Right atrium auricular region (tissue), 2 donors: ENCODE results near the gene CBFA2T3. TPM values are rescaled to one million over a fixed set of nuclear protein-coding genes. Genes with fewer than 3 reads are reported as not detected.

Experiments
- DNase-seq: peaks from one replicate; pipeline ENCODE4 v3.0.0-alpha.2; 2019; ENCODE audit warnings: low spot score
- H3K27ac ChIP-seq, 2 donors: fragments of 200-600 bp; sonication (generic); 1 replicate in 1 of 2; 2 replicates in 1 of 2; pipeline ENCODE4 v1.5.1; 2016 to 2019
- H3K27me3 ChIP-seq, 2 donors: fragments of 200-600 bp; sonication (generic); one replicate each; pipeline versions ENCODE4 v1.5.1 to v1.6.0; 2017 to 2019
- H3K36me3 ChIP-seq: fragments of 200-600 bp; sonication (generic); one replicate; pipeline ENCODE4 v1.5.1; 2016
- H3K4me1 ChIP-seq, 2 donors: fragments of 200-600 bp; sonication (generic); one replicate each; pipeline versions ENCODE4 v1.5.1 to v1.6.0; 2017 to 2019
- H3K4me3 ChIP-seq, 2 donors: fragments of 200-600 bp; sonication (generic); 1 replicate in 1 of 2; 2 replicates in 1 of 2; pipeline ENCODE4 v1.5.1; 2017 to 2019; ENCODE audit warnings: mild to moderate bottlenecking in 1 of 2, moderate library complexity in 1 of 2
- H3K9me3 ChIP-seq, 2 donors: fragments of 200-600 bp; sonication (generic); one replicate each; pipeline ENCODE4 v1.5.1; 2019
- total RNA-seq, 2 donors: library from RNA; depleted of rRNA; stranded (reverse); fragments of >200 nt; gene quantifications; one replicate each; pipeline ENCODE4 v1.1.0, GENCODE V29; 2016
- TF ChIP-seq, protein P1 (sequence below), 2 donors: fragments of 200-600 bp; sonication (generic); IDR thresholded peaks; one replicate each; pipeline ENCODE4 v1.5.1; 2019; ENCODE audit warnings: antibody characterized with exemption in 2 of 2

CBFA2T3 gene
- total RNA-seq, 2 donors from 2014 or later: 1.1 to 2.6 TPM

DNA sequence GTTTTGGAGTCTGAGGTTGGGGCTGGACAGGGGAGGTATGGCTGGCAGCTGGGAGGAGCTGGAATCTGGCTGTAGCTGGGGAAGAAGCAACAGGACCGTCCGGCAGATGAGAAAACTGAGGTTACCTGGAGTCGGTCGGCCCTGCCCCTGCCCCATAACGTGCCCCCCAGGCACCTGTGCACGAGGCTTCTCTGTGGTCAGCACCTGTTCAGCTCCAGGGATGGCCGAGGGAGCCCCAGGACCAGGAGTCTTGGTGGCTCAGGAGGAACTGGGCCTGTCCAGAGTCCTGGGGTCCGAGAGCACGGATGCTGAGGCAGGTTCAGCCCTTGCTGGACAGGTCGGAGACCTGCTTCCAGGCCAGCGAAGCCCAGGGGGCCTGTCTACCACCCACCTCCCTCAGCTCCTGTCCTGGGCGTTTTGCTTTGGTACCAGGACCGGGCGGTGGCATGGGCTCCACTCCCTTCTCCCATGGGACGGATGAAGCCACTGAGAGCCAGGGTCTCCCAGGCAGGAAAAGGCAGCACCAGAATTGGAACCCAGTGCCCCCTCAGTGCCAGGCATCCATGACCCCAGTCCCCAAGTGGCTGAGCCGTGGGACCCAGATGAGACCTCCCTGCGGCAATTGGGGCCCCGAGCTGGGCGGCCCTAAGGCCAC is 17.1 kb upstream of the CBFA2T3 start:
- Histone ChIP-seq H3K27me3 (no peaks in the 10 kb centered on the region), H3K4me3 (no peak overlapping the region), H3K36me3 (no peaks in the 10 kb centered on the region), H3K27ac (no peak overlapping the region), H3K9me3 (peaks cover 0 to 25% of the 10 kb centered on the region in 2 donors), H3K4me1 (no peaks in the 10 kb centered on the region)
- TF ChIP-seq, protein P1, sequence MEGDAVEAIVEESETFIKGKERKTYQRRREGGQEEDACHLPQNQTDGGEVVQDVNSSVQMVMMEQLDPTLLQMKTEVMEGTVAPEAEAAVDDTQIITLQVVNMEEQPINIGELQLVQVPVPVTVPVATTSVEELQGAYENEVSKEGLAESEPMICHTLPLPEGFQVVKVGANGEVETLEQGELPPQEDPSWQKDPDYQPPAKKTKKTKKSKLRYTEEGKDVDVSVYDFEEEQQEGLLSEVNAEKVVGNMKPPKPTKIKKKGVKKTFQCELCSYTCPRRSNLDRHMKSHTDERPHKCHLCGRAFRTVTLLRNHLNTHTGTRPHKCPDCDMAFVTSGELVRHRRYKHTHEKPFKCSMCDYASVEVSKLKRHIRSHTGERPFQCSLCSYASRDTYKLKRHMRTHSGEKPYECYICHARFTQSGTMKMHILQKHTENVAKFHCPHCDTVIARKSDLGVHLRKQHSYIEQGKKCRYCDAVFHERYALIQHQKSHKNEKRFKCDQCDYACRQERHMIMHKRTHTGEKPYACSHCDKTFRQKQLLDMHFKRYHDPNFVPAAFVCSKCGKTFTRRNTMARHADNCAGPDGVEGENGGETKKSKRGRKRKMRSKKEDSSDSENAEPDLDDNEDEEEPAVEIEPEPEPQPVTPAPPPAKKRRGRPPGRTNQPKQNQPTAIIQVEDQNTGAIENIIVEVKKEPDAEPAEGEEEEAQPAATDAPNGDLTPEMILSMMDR (IDR thresholded peaks at IDR 0.05): no peak
- DNase-seq: no peak

DNA sequence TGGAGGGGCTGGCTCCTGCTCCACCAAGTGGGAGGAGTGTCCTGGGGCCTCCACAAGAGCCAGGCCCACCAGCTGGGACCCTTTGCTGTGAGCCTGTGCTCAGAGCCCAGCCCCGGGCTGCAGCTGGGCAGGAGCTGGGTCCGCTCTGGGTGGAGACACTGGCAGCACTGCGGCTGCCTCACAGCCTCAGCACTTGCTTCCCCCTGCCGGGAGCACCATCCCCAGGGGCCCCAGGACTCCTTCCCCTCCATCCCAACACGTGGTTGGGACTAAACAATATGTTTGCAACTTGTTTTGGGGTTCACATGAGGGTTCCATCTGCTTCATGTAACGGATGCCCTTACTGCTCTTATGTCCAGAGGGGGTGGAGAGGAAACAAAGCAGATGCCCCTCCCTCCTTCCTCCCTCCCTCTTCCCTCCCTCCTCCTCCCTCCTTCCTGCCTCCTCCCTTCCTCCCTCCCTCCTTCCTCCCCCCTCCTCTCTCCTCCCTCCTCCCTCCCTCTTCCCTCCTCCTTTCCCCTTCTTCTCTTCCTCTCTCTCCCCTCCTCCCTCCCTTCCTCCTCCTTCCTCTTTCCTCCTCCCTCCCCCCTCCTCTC is 16.3 kb upstream of the CBFA2T3 start:
- TF ChIP-seq, protein P1 (IDR thresholded peaks at IDR 0.05): no peak
- Histone ChIP-seq H3K4me1 (no peaks in the 10 kb centered on the region), H3K27ac (no peak overlapping the region), H3K36me3 (no peaks in the 10 kb centered on the region), H3K4me3 (no peak overlapping the region), H3K27me3 (no peaks in the 10 kb centered on the region), H3K9me3 (peaks cover 0 to 16% of the 10 kb centered on the region in 2 donors)
- DNase-seq: no peak

DNA sequence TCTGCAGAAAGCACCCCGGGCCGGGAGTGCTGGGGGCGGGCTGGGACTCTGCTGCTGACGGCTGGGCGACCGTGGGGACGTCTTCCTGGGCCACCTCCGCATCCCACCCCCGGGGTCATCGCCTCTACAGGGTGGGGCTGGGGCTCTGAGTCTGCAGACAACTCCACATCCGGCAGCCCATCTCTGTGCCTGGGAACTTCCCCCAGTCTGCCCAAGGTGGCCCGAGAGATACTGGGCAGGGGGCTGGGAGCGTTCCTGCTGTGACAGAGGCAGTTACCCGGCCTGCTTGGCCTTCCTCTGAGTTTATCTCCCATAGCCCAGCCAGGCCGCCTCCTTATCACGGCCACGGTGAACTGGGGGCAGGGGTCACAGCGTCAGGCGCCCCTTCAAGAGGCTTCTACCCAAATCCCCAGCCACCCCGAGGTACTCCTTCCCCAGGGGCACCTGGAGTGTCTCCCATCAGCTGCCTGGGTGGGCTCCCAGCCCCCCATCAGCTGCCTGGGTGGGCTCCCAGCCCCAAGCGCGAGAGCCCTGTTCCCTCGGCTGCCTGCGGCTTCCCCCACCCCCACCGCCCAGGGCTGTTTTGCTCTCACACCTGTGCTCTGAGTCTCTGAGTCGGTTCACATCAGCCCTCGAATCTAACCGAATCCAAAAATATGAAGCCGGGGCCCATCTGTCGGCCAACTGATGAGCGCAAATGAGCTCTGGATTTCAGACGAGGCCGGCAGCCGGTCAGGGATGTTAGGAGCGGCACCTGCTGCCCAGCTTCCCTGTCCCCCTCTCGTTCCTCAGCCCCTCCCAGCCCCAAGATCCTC is 15.6 kb upstream of the CBFA2T3 start:
- TF ChIP-seq, protein P1 (IDR thresholded peaks at IDR 0.05): no peak
- Histone ChIP-seq H3K27me3 (no peaks in the 10 kb centered on the region), H3K27ac (no peak overlapping the region), H3K4me1 (no peaks in the 10 kb centered on the region), H3K4me3 (no peak overlapping the region), H3K9me3 (peaks cover 0 to 9% of the 10 kb centered on the region in 2 donors), H3K36me3 (no peaks in the 10 kb centered on the region)
- no peak for DNase-seq

DNA sequence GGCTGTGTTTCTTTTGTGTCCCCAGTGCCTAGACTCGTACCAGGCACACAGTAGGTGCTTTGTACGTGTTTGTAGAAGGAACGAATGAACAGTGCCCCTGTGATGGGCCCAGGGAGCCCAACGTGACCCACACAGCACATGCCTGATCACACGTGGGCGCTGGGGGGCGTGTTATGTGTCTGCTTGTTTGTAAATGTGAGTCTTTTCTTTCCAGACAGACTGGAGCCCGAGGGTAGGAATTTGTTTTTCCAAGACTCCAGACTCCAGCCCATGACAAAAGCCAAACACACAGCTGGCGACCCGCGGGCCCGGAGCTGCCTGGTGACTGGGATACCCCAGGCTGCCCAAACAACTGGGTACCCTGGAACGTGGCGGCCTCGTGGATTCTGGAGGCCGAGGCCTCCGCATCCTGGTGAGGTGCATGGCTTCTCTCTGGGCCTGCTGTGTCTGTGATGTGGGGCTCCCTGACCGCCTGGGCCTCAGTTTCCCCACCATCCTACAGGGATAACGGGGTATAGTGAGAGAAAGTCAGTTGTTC is 14.9 kb upstream of the CBFA2T3 start:
- H3K4me3 ChIP-seq: no peak overlapping the region
- TF ChIP-seq, protein P1 (IDR thresholded peaks at IDR 0.05): no peak
- no peak overlapping the region for H3K27ac ChIP-seq
- H3K27me3 ChIP-seq: no peaks in the 10 kb centered on the region
- no peaks in the 10 kb centered on the region for H3K36me3 ChIP-seq
- no peak for DNase-seq
- no peaks in the 10 kb centered on the region for H3K4me1 ChIP-seq
- H3K9me3 ChIP-seq: peaks cover 0 to 3% of the 10 kb centered on the region in 2 donors

DNA sequence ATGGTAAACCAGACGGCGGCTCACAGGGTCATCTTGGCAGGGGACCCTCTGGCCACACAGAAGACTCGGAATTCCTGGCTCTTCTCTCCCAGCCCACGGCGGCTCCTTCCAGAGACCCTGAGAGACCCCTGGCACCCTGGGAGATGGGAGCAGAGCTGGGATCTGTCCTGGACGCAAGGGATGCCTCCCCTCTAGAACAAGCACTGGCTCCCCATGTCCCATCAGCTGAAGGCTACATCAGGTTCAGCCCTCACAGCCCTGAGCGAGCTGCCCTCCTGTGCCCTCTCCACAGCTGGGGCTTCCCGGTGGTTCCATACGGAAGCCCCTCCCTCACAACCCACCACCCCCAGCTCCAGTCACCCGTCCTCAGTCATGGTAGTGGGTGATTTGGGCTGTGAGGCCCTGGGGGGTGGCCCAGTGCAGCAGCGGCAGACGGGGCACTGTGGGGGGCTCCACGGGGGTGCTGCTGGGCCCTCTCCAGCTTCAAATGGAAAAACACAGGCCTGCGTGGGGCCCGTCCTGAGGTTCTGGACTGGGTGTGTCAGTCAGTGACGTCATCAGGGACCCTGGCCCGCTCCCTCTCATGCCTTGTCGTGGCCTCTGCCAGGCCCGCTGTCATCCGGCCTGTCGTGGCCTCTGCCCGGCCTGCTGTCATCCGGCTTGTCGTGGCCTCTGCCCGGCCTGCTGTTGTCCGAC is 13.0 kb upstream of the CBFA2T3 start:
- TF ChIP-seq, protein P1 (IDR thresholded peaks at IDR 0.05): no peak
- Histone ChIP-seq H3K27ac (no peak overlapping the region), H3K27me3 (no peaks in the 10 kb centered on the region), H3K9me3 (no peaks in the 10 kb centered on the region), H3K4me1 (no peaks in the 10 kb centered on the region), H3K36me3 (no peaks in the 10 kb centered on the region), H3K4me3 (no peak overlapping the region)
- no peak for DNase-seq
